Keratinocyte (primary cell): Measurements from ENCODE around the gene GDAP2. TPM values are rescaled to one million over a fixed set of nuclear protein-coding genes. Genes with fewer than 3 reads are reported as not detected.
A peak's percentile ranks its signal among the peaks of the same experiment; 100 is the strongest.

ENCODE experiments used
- DNase-seq: peaks from one replicate; pipeline ENCODE4 v3.0.0-alpha.2; 2011; ENCODE audit warnings: low read depth, missing footprints, low spot score
- FAIRE-seq: peaks from 2 replicates; lab custom pipeline; 2011; peaks lifted over from hg19 to GRCh38; lab: Jason Lieb, UNC
- H2AFZ ChIP-seq: 2 replicates; pipeline ENCODE4 v1.6.0; 2012; ENCODE audit warnings: low read length, control low read depth, inconsistent platforms; ENCODE audit not compliant: control insufficient read depth
- H3K27ac ChIP-seq: 2 replicates; pipeline ENCODE4 v1.5.1; 2011; ENCODE audit warnings: low read length; ENCODE audit not compliant: control insufficient read depth, insufficient read depth
- H3K27me3 ChIP-seq: 3 replicates; pipeline ENCODE4 v1.6.0; 2011; ENCODE audit warnings: low read length; ENCODE audit not compliant: control insufficient read depth, insufficient read depth; ENCODE audit errors: extremely low read depth
- H3K36me3 ChIP-seq, 2 experiments: 2 replicates in 1 of 2; 3 replicates in 1 of 2; pipeline ENCODE4 v1.5.1; 2011; ENCODE audit warnings: low read length in 2 of 2, mild to moderate bottlenecking in 1 of 2; ENCODE audit not compliant: control insufficient read depth in 2 of 2, insufficient read depth in 2 of 2; ENCODE audit errors: extremely low read depth in 1 of 2
- H3K4me1 ChIP-seq: 3 replicates; pipeline ENCODE4 v1.5.1; 2011; ENCODE audit warnings: low read length; ENCODE audit not compliant: control insufficient read depth, insufficient read depth; ENCODE audit errors: extremely low read depth
- H3K4me2 ChIP-seq: 3 replicates; pipeline ENCODE4 v1.6.0; 2011; ENCODE audit warnings: low read depth, low read length; ENCODE audit not compliant: control insufficient read depth, insufficient read depth; ENCODE audit errors: extremely low read depth
- H3K4me3 ChIP-seq, 3 experiments: fragments of 200-600 bp in 1 of 3; sonication (generic) in 1 of 3; 2 replicates in 2 of 3; 3 replicates in 1 of 3; pipeline ENCODE4 v1.5.1; 2011 to 2016; ENCODE audit warnings: low read length in 3 of 3, mild to moderate bottlenecking in 3 of 3, control low read depth in 2 of 3, inconsistent platforms in 1 of 3, low read depth in 1 of 3, mixed read lengths in 1 of 3, mixed run types in 1 of 3, moderate library complexity in 1 of 3; ENCODE audit not compliant: control insufficient read depth in 2 of 3, insufficient read depth in 2 of 3; ENCODE audit errors: extremely low read depth in 1 of 3
- H3K79me2 ChIP-seq: 2 replicates; pipeline ENCODE4 v1.6.0; 2012; ENCODE audit warnings: low read length; ENCODE audit not compliant: control insufficient read depth, insufficient read depth
- H3K9ac ChIP-seq: 3 replicates; pipeline ENCODE4 v1.6.0; 2011; ENCODE audit warnings: low read length; ENCODE audit not compliant: control insufficient read depth, insufficient read depth; ENCODE audit errors: extremely low read depth
- H3K9me1 ChIP-seq: 3 replicates; pipeline ENCODE4 v1.6.0; 2011; ENCODE audit warnings: low read length; ENCODE audit not compliant: control insufficient read depth, insufficient read depth; ENCODE audit errors: extremely low read depth
- H3K9me3 ChIP-seq: 2 replicates; pipeline ENCODE4 v1.5.1; 2012; ENCODE audit warnings: low read depth, low read length; ENCODE audit not compliant: control insufficient read depth
- H4K20me1 ChIP-seq: 3 replicates; pipeline ENCODE4 v1.6.0; 2011; ENCODE audit warnings: low read length; ENCODE audit not compliant: control insufficient read depth, insufficient read depth; ENCODE audit errors: extremely low read depth
- CTCF ChIP-seq, 3 experiments: IDR thresholded peaks in 1 of 3; conservative IDR thresholded peaks in 1 of 3; optimal IDR thresholded peaks in 1 of 3; 2 replicates in 2 of 3; 3 replicates in 1 of 3; pipeline versions ENCODE3 to v1.5.1; 2011; ENCODE audit warnings: low read length in 3 of 3, mild to moderate bottlenecking in 3 of 3, moderate library complexity in 2 of 3, control low read depth in 1 of 3, inconsistent platforms in 1 of 3; ENCODE audit not compliant: insufficient read depth in 2 of 3; ENCODE audit errors: extremely low read depth in 1 of 3
- EZH2 ChIP-seq: IDR thresholded peaks from one replicate; pipeline ENCODE4 v1.6.1; 2012; ENCODE audit warnings: inconsistent platforms, mild to moderate bottlenecking, low read length, moderate library complexity
- dilution Hi-C: fragments of 300-500 bp; cut with MboI; formaldehyde crosslinking; loops from one replicate; pipeline ENCODE4 v1.7.0; 2020; ENCODE audit warnings: low sequenced_read_pairs; ENCODE audit not compliant: extremely low pct_ligation_motif_present
- polyA plus RNA-seq, 5 experiments: library from polyadenylated mRNA; depleted of rRNA in 3 of 5; stranded (reverse) in 3 of 5; stranded (forward) in 1 of 5; unstranded in 1 of 5; fragments of >200 nt; gene quantifications; 1 replicate in 1 of 5; 2 replicates in 3 of 5; 3 replicates in 1 of 5; pipeline versions ENCODE4 v1.2.1 to v1.2.3, GENCODE V29; 2011 to 2012; ENCODE audit warnings: missing spikeins in 2 of 5, low read depth in 1 of 5, low replicate concordance in 1 of 5

GDAP2 gene
- polyA plus RNA-seq, 1 donor (not counting 4 experiments of a cell fraction or from before 2014, with no cell fraction given): 15.7 TPM

GRCh38 chr1:117821774-117822482 is 107.5 kb downstream of the GDAP2 start:
- Histone ChIP-seq H2AFZ (no peak overlapping the region), H3K9me3 (no peaks in the 10 kb centered on the region), H3K4me1 (peaks cover 33% of the 10 kb centered on the region), H3K27me3 (no peaks in the 10 kb centered on the region), H3K9me1 (no peaks in the 10 kb centered on the region), H3K36me3 (no peaks in the 10 kb centered on the region), H3K4me2 (peak overlapping the region; percentile 53), H4K20me1 (no peaks in the 10 kb centered on the region), H3K4me3 (no peak overlapping the region), H3K9ac (no peak overlapping the region), H3K27ac (peak overlapping the region; percentile 15), H3K79me2 (no peaks in the 10 kb centered on the region)
- DNase-seq (peak; percentile 73), FAIRE-seq (peak; percentile 74)
- dilution Hi-C loops: no loop called here
- TF ChIP-seq EZH2 (no peak), CTCF (optimal IDR thresholded peaks at IDR 0.05 in 1 of 3, IDR thresholded peaks at IDR 0.05 in 1 of 3, conservative IDR thresholded peaks at IDR 0.05 in 1 of 3; ENCODE audit: extremely low read depth in 1 of 3, insufficient read depth in 2 of 3, low read length in 3 of 3) (no peak)

DNA sequence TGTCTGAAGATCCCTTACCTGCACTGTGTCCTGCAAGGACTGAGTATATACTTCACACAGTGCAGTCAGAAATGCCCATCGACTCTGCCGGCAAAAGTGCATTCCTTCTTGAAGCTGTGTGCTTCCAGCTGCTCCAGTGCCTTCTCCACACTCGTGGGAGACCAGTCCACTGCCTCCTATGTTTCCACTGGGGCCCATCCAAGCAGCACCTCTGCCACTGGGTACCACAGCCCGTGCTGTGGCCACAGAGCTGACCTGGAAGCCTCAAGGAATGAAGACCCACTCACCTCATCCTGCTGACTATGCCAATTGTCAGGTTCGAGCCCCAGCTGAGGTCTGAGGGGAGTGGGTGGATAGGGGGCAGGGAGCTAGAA is 108.1 kb downstream of the GDAP2 start:
- no peak for FAIRE-seq
- Histone ChIP-seq H3K9ac (no peak overlapping the region), H4K20me1 (no peaks in the 10 kb centered on the region), H3K4me1 (peaks cover 28% of the 10 kb centered on the region), H3K79me2 (no peaks in the 10 kb centered on the region), H3K4me2 (peak overlapping the region; percentile 53), H3K36me3 (no peaks in the 10 kb centered on the region), H2AFZ (no peak overlapping the region), H3K4me3 (no peak overlapping the region), H3K9me3 (no peaks in the 10 kb centered on the region), H3K27ac (peak overlapping the region; percentile 15), H3K9me1 (no peaks in the 10 kb centered on the region), H3K27me3 (no peaks in the 10 kb centered on the region)
- TF ChIP-seq EZH2 (no peak), CTCF (optimal IDR thresholded peaks at IDR 0.05 in 1 of 3, IDR thresholded peaks at IDR 0.05 in 1 of 3, conservative IDR thresholded peaks at IDR 0.05 in 1 of 3; ENCODE audit: extremely low read depth in 1 of 3, insufficient read depth in 2 of 3, low read length in 3 of 3) (no peak)
- dilution Hi-C loops: no loop called here
- DNase-seq: no peak
